ENCODE measurements around the gene CNN2. TPM values are rescaled to one million over a fixed set of nuclear protein-coding genes. Genes with fewer than 3 reads are reported as not detected.

Gene CNN2
- total RNA-seq, 6 experiments from 2014 or later = 16.4 to 53.8 (median 22.2) TPM

GRCh38 chr19:1004803-1005664, 21.4 kb upstream of the CNN2 start:
- no peaks in the 10 kb centered on the region for H3K9me3 ChIP-seq
- ATAC-seq (no peak), DNase-seq (no peak)
- peaks cover 0 to 8% (median 2%) of the 10 kb centered on the region in 4 donors for H3K36me3 ChIP-seq
- no peak overlapping the region for H3K4me3 ChIP-seq
- intact Hi-C loops (cut with DNase I) = no loop called here
- TF ChIP-seq, protein P1, sequence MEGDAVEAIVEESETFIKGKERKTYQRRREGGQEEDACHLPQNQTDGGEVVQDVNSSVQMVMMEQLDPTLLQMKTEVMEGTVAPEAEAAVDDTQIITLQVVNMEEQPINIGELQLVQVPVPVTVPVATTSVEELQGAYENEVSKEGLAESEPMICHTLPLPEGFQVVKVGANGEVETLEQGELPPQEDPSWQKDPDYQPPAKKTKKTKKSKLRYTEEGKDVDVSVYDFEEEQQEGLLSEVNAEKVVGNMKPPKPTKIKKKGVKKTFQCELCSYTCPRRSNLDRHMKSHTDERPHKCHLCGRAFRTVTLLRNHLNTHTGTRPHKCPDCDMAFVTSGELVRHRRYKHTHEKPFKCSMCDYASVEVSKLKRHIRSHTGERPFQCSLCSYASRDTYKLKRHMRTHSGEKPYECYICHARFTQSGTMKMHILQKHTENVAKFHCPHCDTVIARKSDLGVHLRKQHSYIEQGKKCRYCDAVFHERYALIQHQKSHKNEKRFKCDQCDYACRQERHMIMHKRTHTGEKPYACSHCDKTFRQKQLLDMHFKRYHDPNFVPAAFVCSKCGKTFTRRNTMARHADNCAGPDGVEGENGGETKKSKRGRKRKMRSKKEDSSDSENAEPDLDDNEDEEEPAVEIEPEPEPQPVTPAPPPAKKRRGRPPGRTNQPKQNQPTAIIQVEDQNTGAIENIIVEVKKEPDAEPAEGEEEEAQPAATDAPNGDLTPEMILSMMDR (IDR thresholded peaks at IDR 0.05) = no peak
- no peak for TF ChIP-seq POLR2A (IDR thresholded peaks at IDR 0.05)
- H3K4me1 ChIP-seq = no peaks in the 10 kb centered on the region
- no peak overlapping the region for H3K27ac ChIP-seq
- 100% methylated on average over 1 of the region's 70 CpGs for WGBS (ENCODE audit: insufficient coverage, low coverage, low lambda C conversion rate, missing lambda C conversion rate)
- H3K27me3 ChIP-seq = peaks cover 0 to 6% of the 10 kb centered on the region in 2 donors

DNA sequence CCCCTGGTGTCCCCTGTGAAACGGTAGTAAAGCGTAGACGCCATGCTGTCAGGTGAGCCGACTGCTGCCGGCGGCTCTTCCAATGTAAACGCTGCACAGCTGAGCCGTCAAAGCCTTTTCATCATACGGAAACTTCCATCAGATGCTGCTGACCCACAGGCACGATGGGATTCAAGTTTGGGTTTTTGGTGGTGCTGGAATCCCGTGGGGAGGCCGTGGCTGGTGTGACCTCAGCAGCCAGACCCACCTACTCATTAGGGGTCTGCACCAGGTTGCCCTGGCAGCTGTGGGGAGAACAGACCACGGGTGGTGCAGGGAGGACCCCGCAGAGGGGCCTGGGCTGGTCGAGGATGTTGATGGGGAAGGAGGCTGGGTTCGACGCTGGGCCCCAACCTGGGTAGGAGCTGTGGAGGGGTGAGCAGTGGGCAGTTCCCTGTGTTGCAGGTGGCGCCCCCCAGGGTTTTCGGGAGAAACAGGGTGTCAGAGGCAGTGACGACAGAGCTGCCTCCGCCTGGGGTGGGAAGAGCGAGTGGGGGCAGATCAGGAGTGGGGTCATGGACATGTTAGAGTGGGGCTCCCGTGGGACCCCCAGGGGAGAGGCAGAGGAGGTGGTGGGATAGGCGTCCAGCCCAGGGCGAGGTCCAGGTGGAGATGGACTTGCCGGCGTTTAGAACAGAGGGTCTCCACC, 19.6 kb upstream of the CNN2 start:
- Histone ChIP-seq H3K4me3 (no peak overlapping the region), H3K36me3 (peaks cover 0 to 26% (median 12%) of the 10 kb centered on the region in 4 donors), H3K27ac (no peak overlapping the region), H3K4me1 (no peaks in the 10 kb centered on the region), H3K9me3 (no peaks in the 10 kb centered on the region), H3K27me3 (no peaks in the 10 kb centered on the region)
- ATAC-seq (no peak), DNase-seq (no peak)
- 51% methylated on average over 12 of the region's 27 CpGs for WGBS (ENCODE audit: insufficient coverage, low coverage, low lambda C conversion rate, missing lambda C conversion rate)
- intact Hi-C loops (cut with DNase I) = no loop called here
- TF ChIP-seq, protein P1 (IDR thresholded peaks at IDR 0.05) = no peak
- TF ChIP-seq POLR2A (IDR thresholded peaks at IDR 0.05) = no peak

DNA sequence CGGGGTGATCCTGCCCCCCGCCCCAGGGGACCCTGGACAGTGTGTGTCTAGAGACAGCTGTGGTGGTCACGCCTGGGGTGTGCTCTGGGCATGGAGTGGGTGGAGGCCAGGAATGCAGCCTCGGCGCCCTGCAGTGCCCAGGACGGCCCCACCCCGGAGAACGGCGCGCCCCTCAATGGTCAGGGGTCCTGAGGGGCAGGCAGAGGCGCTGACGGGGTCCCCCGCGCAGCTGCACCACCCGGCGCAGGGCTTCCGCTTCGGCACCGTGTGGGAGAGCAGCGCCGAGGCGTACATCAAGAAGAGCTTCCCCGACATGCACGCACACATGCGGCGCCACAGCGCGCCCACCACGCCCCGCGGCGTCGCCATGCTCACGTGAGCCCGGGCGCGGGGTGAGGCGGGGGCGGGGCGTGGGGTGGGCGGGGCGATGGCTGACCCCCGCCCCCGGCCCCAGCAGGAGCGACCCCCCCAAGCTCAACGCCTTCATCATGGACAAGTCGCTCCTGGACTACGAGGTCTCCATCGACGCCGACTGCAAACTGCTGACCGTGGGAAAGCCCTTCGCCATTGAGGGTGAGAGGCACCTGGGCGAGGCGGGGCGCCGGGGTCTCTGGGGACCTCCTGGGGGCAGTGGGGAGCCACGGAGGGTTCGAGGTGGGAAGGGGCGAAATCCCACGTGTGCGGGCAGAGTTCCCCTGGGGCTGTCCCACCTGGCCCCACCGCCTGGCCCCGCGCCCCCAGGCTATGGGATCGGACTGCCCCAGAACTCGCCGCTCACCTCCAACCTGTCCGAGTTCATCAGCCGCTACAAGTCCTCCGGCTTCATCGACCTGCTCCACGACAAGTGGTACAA, 18.8 kb upstream of the CNN2 start:
- 85% methylated on average over 11 of the region's 73 CpGs for WGBS (ENCODE audit: insufficient coverage, low coverage, low lambda C conversion rate, missing lambda C conversion rate)
- no peaks in the 10 kb centered on the region for H3K27me3 ChIP-seq
- H3K27ac ChIP-seq = no peak overlapping the region
- no peaks in the 10 kb centered on the region for H3K4me1 ChIP-seq
- H3K4me3 ChIP-seq = no peak overlapping the region
- no peak for ATAC-seq
- TF ChIP-seq POLR2A (IDR thresholded peaks at IDR 0.05) = no peak
- TF ChIP-seq, protein P1 (IDR thresholded peaks at IDR 0.05) = no peak
- H3K36me3 ChIP-seq = peaks cover 0 to 34% (median 16%) of the 10 kb centered on the region in 4 donors
- H3K9me3 ChIP-seq = no peaks in the 10 kb centered on the region
- no peak for DNase-seq
- intact Hi-C loops (cut with DNase I) = no loop called here

GRCh38 chr19:1008268-1009040, 18.0 kb upstream of the CNN2 start:
- WGBS (ENCODE audit: insufficient coverage, low coverage, low lambda C conversion rate, missing lambda C conversion rate) = 85% methylated on average over 22 of the region's 45 CpGs
- Histone ChIP-seq H3K36me3 (peaks cover 0 to 42% (median 19%) of the 10 kb centered on the region in 4 donors), H3K27me3 (no peaks in the 10 kb centered on the region), H3K9me3 (no peaks in the 10 kb centered on the region), H3K4me1 (no peaks in the 10 kb centered on the region), H3K27ac (no peak overlapping the region), H3K4me3 (no peak overlapping the region)
- DNase-seq = peak in 1 of 3 donors; percentile 19
- TF ChIP-seq POLR2A (IDR thresholded peaks at IDR 0.05) = no peak
- TF ChIP-seq, protein P1 (IDR thresholded peaks at IDR 0.05) = no peak
- intact Hi-C loops (cut with DNase I) = no loop called here
- ATAC-seq = no peak
